ENCODE results near the gene UNC119B. TPM values are rescaled to one million over a fixed set of nuclear protein-coding genes. Genes with fewer than 3 reads are reported as not detected.

UNC119B gene
- total and polyA plus RNA-seq, 2 experiments from 2014 or later, result 9.9 to 51.3 TPM

DNA sequence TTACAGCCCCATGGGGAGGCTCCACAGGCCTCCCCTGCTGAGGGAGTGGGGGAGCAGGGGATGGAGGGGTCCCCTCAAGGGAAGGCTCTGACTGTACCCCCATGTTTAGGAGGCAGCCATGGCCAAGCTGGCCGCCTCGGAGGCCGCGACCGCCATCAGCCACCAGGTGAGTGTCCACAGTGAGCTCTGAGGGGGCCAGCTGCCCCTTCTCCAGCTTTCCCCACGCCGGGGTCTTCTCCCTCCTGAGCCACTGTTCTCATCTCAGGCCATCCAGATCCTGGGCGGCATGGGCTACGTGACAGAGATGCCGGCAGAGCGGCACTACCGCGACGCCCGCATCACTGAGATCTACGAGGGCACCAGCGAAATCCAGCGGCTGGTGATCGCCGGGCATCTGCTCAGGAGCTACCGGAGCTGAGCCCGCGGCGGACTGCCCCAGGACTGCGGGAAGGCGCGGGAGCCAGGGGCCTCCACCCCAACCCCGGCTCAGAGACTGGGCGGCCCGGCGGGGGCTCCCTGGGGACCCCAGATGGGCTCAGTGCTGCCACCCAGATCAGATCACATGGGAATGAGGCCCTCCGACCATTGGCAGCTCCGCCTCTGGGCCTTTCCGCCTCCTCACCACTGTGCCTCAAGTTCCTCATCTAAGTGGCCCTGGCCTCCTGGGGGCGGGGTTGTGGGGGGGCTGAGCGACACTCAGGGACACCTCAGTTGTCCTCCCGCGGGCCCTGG lies 28.9 kb downstream of the UNC119B start (continued):
- no peak for TF ChIP-seq CREB1 (CRISPR knock-in tag; IDR thresholded peaks at IDR 0.05; ENCODE audit: low read depth)
- TF ChIP-seq EZH2phosphoT487 (IDR thresholded peaks at IDR 0.05; ENCODE audit: unreplicated experiment), result no peak
- TF ChIP-seq ZNF114 (CRISPR knock-in tag; IDR thresholded peaks at IDR 0.05), result no peak
- TF ChIP-seq NANOG (IDR thresholded peaks at IDR 0.05; ENCODE audit: borderline replicate concordance), result no peak
- TF ChIP-seq, protein P1, sequence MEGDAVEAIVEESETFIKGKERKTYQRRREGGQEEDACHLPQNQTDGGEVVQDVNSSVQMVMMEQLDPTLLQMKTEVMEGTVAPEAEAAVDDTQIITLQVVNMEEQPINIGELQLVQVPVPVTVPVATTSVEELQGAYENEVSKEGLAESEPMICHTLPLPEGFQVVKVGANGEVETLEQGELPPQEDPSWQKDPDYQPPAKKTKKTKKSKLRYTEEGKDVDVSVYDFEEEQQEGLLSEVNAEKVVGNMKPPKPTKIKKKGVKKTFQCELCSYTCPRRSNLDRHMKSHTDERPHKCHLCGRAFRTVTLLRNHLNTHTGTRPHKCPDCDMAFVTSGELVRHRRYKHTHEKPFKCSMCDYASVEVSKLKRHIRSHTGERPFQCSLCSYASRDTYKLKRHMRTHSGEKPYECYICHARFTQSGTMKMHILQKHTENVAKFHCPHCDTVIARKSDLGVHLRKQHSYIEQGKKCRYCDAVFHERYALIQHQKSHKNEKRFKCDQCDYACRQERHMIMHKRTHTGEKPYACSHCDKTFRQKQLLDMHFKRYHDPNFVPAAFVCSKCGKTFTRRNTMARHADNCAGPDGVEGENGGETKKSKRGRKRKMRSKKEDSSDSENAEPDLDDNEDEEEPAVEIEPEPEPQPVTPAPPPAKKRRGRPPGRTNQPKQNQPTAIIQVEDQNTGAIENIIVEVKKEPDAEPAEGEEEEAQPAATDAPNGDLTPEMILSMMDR (conservative IDR thresholded peaks at IDR 0.05; ENCODE audit: low read depth in 2 of 2), result no peak

DNA sequence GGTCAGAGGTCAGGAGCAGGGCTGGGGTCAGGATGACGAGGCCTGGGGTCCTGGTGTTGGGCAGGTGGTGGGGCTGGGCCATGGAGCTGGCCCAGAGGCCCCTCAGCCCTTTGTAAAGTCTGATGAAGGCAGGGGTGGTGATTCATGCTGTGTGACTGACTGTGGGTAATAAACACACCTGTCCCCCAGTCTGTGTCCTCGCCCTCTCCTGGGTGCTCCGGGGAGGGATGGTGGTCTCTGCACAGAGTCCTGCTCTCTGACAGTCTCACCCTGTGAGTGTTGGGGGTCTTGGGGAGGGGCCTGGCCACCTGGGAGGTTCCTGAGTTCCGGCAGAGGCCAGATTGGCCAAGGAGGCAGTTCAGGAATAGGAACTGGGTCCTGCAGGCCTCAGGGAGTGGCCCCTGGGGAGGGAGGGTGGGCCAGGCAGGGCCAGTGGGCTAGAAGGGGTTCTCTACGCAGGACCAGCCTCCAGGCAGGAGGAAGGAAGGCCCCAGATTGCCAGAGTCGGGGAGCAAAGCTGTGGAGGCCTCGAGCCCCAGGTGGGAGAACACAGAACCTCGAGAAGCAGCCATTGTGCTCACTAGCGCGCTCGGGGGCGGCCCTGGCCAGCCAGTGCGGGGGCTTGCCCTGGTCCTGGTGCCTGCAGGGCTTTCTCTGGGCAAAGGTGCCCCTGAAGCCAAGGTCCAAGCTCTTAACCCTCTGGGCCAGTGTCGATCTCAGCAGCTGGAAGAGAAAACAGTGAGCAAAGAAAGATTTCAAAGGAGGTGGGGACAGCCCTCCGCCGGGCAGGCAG lies 29.8 kb downstream of the UNC119B start:
- DNase-seq (ENCODE audit: low spot score) (no peak), ATAC-seq (no peak)
- H3K27ac Mint-ChIP-seq, result no peak overlapping the region
- Histone ChIP-seq H3K4me1 (ENCODE audit: insufficient read depth) (no peaks in the 10 kb centered on the region), H4K20me1 (replicated peaks; ENCODE audit: insufficient read depth) (no peaks in the 10 kb centered on the region), H3K36me3 (ENCODE audit: insufficient read depth) (no peaks in the 10 kb centered on the region), H2AFZ (no peak overlapping the region), H3K27ac (ENCODE audit: low read depth) (no peak overlapping the region), H3K27me3 (ENCODE audit: insufficient read depth) (no peaks in the 10 kb centered on the region), H3K4me3 (no peak overlapping the region), H3F3A (replicated peaks; ENCODE audit: low read depth) (no peaks in the 10 kb centered on the region), H3K79me2 (replicated peaks; ENCODE audit: insufficient read depth) (no peaks in the 10 kb centered on the region), H3K4me2 (no peak overlapping the region), H3K9me2 (ENCODE audit: insufficient read depth) (no peaks in the 10 kb centered on the region)
- H3K4me3 Mint-ChIP-seq, result no peak overlapping the region
- no peaks in the 10 kb centered on the region for H3K9me3 Mint-ChIP-seq
- H3K36me3 Mint-ChIP-seq (ENCODE audit: low read depth), result no peaks in the 10 kb centered on the region
- H3K27me3 Mint-ChIP-seq (ENCODE audit: insufficient read depth, low read depth, poor library complexity), result peaks cover 4% of the 10 kb centered on the region
- H3K4me1 Mint-ChIP-seq, result no peaks in the 10 kb centered on the region; the same call in 2 of the 3 replicates
- TF ChIP-seq JUNB (IDR thresholded peaks at IDR 0.05; ENCODE audit: unreplicated experiment) (no peak), STAT1 (IDR thresholded peaks at IDR 0.05; ENCODE audit: unreplicated experiment) (no peak), ZNF331 (CRISPR knock-in tag; IDR thresholded peaks at IDR 0.05; ENCODE audit: low read depth) (no peak), NANOG (IDR thresholded peaks at IDR 0.05; ENCODE audit: borderline replicate concordance) (no peak), EZH2 (IDR thresholded peaks at IDR 0.05; ENCODE audit: low read depth, unreplicated experiment) (no peak), POLR2AphosphoS5 (IDR thresholded peaks at IDR 0.05; ENCODE audit: low read depth) (no peak)
- TF ChIP-seq, protein P2, sequence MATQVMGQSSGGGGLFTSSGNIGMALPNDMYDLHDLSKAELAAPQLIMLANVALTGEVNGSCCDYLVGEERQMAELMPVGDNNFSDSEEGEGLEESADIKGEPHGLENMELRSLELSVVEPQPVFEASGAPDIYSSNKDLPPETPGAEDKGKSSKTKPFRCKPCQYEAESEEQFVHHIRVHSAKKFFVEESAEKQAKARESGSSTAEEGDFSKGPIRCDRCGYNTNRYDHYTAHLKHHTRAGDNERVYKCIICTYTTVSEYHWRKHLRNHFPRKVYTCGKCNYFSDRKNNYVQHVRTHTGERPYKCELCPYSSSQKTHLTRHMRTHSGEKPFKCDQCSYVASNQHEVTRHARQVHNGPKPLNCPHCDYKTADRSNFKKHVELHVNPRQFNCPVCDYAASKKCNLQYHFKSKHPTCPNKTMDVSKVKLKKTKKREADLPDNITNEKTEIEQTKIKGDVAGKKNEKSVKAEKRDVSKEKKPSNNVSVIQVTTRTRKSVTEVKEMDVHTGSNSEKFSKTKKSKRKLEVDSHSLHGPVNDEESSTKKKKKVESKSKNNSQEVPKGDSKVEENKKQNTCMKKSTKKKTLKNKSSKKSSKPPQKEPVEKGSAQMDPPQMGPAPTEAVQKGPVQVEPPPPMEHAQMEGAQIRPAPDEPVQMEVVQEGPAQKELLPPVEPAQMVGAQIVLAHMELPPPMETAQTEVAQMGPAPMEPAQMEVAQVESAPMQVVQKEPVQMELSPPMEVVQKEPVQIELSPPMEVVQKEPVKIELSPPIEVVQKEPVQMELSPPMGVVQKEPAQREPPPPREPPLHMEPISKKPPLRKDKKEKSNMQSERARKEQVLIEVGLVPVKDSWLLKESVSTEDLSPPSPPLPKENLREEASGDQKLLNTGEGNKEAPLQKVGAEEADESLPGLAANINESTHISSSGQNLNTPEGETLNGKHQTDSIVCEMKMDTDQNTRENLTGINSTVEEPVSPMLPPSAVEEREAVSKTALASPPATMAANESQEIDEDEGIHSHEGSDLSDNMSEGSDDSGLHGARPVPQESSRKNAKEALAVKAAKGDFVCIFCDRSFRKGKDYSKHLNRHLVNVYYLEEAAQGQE (IDR thresholded peaks at IDR 0.05; ENCODE audit: unreplicated experiment), result no peak
- TF ChIP-seq, protein P3, sequence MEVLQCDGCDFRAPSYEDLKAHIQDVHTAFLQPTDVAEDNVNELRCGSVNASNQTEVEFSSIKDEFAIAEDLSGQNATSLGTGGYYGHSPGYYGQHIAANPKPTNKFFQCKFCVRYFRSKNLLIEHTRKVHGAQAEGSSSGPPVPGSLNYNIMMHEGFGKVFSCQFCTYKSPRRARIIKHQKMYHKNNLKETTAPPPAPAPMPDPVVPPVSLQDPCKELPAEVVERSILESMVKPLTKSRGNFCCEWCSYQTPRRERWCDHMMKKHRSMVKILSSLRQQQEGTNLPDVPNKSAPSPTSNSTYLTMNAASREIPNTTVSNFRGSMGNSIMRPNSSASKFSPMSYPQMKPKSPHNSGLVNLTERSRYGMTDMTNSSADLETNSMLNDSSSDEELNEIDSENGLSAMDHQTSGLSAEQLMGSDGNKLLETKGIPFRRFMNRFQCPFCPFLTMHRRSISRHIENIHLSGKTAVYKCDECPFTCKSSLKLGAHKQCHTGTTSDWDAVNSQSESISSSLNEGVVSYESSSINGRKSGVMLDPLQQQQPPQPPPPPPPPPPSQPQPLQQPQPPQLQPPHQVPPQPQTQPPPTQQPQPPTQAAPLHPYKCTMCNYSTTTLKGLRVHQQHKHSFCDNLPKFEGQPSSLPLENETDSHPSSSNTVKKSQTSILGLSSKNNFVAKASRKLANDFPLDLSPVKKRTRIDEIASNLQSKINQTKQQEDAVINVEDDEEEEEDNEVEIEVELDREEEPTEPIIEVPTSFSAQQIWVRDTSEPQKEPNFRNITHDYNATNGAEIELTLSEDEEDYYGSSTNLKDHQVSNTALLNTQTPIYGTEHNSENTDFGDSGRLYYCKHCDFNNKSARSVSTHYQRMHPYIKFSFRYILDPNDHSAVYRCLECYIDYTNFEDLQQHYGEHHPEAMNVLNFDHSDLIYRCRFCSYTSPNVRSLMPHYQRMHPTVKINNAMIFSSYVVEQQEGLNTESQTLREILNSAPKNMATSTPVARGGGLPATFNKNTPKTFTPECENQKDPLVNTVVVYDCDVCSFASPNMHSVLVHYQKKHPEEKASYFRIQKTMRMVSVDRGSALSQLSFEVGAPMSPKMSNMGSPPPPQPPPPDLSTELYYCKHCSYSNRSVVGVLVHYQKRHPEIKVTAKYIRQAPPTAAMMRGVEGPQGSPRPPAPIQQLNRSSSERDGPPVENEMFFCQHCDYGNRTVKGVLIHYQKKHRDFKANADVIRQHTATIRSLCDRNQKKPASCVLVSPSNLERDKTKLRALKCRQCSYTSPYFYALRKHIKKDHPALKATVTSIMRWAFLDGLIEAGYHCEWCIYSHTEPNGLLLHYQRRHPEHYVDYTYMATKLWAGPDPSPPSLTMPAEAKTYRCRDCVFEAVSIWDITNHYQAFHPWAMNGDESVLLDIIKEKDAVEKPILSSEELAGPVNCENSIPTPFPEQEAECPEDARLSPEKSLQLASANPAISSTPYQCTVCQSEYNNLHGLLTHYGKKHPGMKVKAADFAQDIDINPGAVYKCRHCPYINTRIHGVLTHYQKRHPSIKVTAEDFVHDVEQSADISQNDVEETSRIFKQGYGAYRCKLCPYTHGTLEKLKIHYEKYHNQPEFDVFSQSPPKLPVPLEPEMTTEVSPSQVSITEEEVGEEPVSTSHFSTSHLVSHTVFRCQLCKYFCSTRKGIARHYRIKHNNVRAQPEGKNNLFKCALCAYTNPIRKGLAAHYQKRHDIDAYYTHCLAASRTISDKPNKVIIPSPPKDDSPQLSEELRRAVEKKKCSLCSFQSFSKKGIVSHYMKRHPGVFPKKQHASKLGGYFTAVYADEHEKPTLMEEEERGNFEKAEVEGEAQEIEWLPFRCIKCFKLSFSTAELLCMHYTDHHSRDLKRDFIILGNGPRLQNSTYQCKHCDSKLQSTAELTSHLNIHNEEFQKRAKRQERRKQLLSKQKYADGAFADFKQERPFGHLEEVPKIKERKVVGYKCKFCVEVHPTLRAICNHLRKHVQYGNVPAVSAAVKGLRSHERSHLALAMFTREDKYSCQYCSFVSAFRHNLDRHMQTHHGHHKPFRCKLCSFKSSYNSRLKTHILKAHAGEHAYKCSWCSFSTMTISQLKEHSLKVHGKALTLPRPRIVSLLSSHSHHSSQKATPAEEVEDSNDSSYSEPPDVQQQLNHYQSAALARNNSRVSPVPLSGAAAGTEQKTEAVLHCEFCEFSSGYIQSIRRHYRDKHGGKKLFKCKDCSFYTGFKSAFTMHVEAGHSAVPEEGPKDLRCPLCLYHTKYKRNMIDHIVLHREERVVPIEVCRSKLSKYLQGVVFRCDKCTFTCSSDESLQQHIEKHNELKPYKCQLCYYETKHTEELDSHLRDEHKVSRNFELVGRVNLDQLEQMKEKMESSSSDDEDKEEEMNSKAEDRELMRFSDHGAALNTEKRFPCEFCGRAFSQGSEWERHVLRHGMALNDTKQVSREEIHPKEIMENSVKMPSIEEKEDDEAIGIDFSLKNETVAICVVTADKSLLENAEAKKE (CRISPR knock-in tag; IDR thresholded peaks at IDR 0.05), result no peak
